Stomach (tissue), 4 donors: ENCODE results near the gene HHIP.

ENCODE experiments used
- POLR2A ChIP-seq, 4 donors: fragments of 450-650 bp; IDR thresholded peaks; one replicate each; pipeline ENCODE4 v1.6.1; 2016; ENCODE audit warnings: antibody characterized with exemption in 4 of 4, control low read depth in 2 of 4, mild to moderate bottlenecking in 1 of 4, moderate library complexity in 1 of 4
- TF ChIP-seq, protein P1 (sequence below), 7 experiments: fragments of 450-650 bp in 4 of 7; fragments of 200-600 bp in 3 of 7; sonication (generic) in 3 of 7; IDR thresholded peaks; one replicate each; pipeline ENCODE4 v1.5.1; 2016 to 2019; ENCODE audit warnings: antibody characterized with exemption in 7 of 7, control low read depth in 2 of 7, mild to moderate bottlenecking in 1 of 7

DNA sequence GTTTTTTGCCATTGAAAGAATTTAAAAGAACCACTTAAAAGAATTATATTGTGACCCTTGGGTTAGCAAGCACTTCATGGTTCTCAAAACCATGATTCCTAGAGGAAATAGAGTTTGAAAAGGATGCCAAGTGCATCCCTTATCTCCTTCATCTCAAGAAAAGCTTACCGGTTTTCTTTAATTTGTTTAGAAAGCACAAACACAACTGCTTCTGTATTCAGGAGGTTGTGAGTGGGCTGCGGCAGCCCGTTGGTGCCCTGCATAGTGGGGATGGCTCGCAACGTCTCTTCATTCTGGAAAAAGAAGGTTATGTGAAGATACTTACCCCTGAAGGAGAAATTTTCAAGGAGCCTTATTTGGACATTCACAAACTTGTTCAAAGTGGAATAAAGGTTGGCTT lies 13.5 kb downstream of the HHIP start:
- no peak for TF ChIP-seq POLR2A (IDR thresholded peaks at IDR 0.05)
- TF ChIP-seq, protein P1, sequence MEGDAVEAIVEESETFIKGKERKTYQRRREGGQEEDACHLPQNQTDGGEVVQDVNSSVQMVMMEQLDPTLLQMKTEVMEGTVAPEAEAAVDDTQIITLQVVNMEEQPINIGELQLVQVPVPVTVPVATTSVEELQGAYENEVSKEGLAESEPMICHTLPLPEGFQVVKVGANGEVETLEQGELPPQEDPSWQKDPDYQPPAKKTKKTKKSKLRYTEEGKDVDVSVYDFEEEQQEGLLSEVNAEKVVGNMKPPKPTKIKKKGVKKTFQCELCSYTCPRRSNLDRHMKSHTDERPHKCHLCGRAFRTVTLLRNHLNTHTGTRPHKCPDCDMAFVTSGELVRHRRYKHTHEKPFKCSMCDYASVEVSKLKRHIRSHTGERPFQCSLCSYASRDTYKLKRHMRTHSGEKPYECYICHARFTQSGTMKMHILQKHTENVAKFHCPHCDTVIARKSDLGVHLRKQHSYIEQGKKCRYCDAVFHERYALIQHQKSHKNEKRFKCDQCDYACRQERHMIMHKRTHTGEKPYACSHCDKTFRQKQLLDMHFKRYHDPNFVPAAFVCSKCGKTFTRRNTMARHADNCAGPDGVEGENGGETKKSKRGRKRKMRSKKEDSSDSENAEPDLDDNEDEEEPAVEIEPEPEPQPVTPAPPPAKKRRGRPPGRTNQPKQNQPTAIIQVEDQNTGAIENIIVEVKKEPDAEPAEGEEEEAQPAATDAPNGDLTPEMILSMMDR (IDR thresholded peaks at IDR 0.05): no peak
